GM12801 (cell line): ENCODE measurements around the gene UQCRH.
A peak's percentile ranks its signal among the peaks of the same experiment; 100 is the strongest.

Experiments
- TF ChIP-seq, protein P1 (sequence below): IDR thresholded peaks from one replicate; pipeline ENCODE4 v1.5.1; 2011; ENCODE audit warnings: control low read depth; ENCODE audit not compliant: insufficient read length; ENCODE audit errors: extremely low read depth

UQCRH gene

GRCh38 chr1:46315669-46316403 is 12.3 kb downstream of the UQCRH start:
- TF ChIP-seq, protein P1, sequence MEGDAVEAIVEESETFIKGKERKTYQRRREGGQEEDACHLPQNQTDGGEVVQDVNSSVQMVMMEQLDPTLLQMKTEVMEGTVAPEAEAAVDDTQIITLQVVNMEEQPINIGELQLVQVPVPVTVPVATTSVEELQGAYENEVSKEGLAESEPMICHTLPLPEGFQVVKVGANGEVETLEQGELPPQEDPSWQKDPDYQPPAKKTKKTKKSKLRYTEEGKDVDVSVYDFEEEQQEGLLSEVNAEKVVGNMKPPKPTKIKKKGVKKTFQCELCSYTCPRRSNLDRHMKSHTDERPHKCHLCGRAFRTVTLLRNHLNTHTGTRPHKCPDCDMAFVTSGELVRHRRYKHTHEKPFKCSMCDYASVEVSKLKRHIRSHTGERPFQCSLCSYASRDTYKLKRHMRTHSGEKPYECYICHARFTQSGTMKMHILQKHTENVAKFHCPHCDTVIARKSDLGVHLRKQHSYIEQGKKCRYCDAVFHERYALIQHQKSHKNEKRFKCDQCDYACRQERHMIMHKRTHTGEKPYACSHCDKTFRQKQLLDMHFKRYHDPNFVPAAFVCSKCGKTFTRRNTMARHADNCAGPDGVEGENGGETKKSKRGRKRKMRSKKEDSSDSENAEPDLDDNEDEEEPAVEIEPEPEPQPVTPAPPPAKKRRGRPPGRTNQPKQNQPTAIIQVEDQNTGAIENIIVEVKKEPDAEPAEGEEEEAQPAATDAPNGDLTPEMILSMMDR: no peak

DNA sequence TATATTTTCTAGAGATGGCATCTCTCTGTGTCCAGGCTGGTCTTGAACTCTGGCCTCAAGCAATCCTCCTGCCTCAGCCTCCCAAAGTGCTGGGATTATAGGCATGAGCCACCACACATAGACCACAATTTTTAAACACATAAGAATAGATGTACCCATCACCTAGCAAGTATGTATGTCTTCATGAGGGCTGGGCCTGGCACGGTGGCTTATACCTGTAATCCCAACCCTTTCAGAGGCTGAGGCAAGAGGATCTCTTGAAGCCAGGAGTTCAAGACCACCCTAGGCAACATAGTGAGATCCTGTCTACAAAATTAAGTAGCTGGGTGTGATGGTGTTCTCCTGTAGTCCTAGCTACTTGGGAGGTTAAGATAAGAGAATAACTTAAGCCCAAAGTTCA is 13.8 kb downstream of the UQCRH start:
- TF ChIP-seq, protein P1: no peak

DNA sequence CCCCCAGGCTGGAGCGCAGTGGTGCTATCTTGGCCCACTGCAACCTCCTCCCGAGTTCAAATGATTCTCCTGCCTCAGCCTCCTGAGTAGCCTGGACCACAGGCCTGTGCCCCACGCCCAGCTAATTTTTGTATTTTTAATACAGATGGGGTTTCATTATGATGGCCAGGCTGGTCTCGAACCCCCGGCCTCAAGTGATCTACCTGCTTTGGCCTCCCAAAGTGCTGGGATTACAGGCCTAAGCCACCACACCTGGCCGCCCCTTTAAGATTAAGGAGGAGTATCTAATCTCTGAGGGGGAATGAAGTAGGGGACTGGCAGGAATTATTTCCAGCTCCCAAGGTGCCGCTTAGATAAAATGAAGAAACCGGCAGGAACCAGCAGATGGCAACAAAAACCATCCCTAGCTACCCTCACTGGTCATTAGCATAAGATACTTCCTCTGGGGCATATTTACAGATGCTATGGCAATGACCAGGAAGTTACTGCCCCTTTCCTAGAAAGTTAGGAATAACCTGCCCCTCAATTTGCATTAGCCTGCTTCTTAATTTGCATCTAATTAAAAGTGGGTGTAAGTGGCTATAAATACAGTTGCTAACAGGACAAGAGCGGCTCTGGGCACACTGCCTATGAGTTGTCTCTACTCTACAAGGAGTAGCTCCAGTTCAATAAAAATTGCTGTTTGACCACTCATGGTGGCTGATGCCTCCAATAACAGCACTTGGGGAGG is 30.0 kb downstream of the UQCRH start:
- TF ChIP-seq, protein P1: no peak

- TF ChIP-seq, protein P1: no peak
Measured at GRCh38 chr1:46334030-46334384, 30.5 kb downstream of the UQCRH start.

GRCh38 chr1:46335081-46335480 is 31.6 kb downstream of the UQCRH start:
- TF ChIP-seq, protein P1: no peak

DNA sequence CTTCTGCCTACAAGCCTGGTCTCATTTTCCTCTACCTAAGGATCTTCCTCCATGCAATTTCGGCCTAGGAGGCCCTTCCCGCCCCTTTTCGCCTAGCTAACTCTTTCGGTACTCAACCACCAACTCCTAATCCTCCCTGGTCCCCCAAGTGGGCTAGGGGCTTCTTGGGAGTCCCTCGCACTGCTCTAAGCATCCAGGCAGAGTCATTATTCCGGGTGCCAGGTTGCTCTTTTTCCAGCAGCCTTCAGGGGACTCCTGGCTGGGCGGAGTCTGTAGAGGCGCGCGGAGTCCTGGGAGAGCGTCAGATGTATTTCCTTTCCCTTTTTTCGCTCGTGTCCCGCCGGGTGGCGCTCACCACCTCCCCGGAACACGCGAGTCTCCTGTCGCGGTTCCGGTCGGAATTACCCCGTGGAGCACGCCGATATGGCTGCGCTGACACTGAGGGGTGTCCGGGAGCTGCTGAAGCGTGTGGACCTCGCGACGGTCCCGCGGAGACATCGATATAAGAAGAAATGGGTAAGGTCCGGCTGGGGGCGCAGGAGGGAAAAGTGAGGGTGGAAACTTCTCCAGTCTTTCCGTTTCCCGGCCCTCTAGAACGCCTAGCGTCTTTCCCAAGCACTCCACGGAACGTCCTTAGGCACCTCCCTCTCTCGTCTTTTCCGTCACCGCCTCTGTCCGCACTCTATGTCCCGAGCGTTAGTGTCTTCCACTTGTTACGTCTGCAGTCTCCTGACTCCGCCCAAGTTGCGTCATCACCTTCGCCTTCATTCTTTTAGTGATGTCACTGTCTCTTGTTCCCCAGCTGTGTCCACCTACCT is 37.1 kb downstream of the UQCRH start, which contains the start of gene NSUN4:
Gene NSUN4, plus strand, starts transcription at position 404 of the 818 bp plus-strand sequence. Its CDS starts 20 bp downstream, at position 424.
- TF ChIP-seq, protein P1: peak; percentile 30

- TF ChIP-seq, protein P1: no peak
Measured at GRCh38 chr1:46341222-46342083, 38.0 kb downstream of the UQCRH start.
